Mammary epithelial cell (primary cell): Measurements from ENCODE around the gene MBP.

Experiments used
- EZH2 ChIP-seq: IDR thresholded peaks from 2 replicates; pipeline ENCODE4 v1.6.1; 2012; ENCODE audit warnings: low read length, inconsistent platforms, borderline replicate concordance
- TF ChIP-seq, protein P1 (sequence below), 2 donors: IDR thresholded peaks in 1 of 2; conservative IDR thresholded peaks in 1 of 2; 2 replicates each; pipeline ENCODE4 v1.5.1; 2011 to 2012; ENCODE audit warnings: inconsistent platforms in 2 of 2, low read length in 2 of 2, mild to moderate bottlenecking in 2 of 2, control low read depth in 1 of 2, low read depth in 1 of 2; ENCODE audit not compliant: insufficient read depth in 1 of 2; ENCODE audit errors: extremely low read depth in 1 of 2

DNA sequence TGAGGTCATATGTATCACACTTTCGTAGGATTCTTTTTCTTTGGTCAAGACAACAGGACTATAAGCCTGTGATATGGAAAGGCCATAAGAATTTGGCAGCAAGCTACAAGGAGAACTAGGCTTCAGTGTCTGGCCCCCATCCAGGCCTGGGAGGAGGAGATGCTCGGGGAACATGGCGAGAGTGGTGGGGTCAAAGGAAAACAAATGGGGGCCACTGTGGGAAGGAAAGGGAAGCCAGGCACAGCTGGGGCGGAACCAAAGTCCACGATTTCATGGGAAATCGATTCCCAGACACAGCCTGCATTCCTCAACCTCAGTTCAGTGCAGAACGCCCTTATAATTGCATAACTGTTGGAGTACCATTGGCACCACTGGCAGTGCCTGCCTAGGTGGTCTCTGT is 58.2 kb downstream of the MBP start:
- TF ChIP-seq EZH2: no peak
- TF ChIP-seq, protein P1, sequence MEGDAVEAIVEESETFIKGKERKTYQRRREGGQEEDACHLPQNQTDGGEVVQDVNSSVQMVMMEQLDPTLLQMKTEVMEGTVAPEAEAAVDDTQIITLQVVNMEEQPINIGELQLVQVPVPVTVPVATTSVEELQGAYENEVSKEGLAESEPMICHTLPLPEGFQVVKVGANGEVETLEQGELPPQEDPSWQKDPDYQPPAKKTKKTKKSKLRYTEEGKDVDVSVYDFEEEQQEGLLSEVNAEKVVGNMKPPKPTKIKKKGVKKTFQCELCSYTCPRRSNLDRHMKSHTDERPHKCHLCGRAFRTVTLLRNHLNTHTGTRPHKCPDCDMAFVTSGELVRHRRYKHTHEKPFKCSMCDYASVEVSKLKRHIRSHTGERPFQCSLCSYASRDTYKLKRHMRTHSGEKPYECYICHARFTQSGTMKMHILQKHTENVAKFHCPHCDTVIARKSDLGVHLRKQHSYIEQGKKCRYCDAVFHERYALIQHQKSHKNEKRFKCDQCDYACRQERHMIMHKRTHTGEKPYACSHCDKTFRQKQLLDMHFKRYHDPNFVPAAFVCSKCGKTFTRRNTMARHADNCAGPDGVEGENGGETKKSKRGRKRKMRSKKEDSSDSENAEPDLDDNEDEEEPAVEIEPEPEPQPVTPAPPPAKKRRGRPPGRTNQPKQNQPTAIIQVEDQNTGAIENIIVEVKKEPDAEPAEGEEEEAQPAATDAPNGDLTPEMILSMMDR (conservative IDR thresholded peaks at IDR 0.05 in 1 of 2, IDR thresholded peaks at IDR 0.05 in 1 of 2; ENCODE audit: extremely low read depth in 1 of 2, insufficient read depth in 1 of 2, low read depth in 1 of 2, low read length in 2 of 2): no peak
